ENCODE results near the gene WDR35. TPM values are rescaled to one million over a fixed set of nuclear protein-coding genes. Genes with fewer than 3 reads are reported as not detected.
"Not testable (repeated sequence)": the region's sequence is repeated elsewhere in the genome, so short reads cannot be mapped to it uniquely, and the experiment has no call there.

The WDR35 gene
- total RNA-seq, 1 experiment from 2014 or later = 29.4 TPM

DNA sequence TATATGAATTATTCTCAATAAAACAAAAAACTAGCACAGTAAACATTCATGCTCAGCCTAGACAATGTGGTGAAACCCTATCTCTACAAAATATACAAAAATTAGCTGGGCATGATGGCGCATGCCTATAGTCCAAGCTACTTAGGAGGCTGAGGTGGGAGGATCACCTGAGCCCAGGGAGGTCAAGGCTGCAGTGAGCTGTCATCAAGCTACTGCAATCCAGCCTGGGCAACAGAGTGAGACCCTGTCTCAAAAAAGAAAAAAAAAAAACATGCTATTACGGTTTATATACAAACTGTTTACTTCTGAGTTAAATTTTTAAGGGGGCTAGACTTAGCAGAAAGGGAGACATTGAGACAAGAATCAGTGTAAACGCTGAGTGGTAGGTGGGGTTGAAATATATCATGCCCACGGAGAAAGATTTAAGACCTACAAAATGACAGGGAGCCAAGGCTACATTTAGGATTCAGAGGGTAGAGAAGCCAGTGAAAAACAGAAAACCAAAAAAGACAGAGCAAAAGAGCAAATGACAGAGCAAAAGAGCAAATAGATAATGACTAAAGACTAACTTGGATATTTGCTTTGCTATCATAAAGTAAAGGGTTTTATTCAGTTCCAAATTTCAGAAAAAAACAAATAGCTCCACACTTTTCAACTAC, 95.6 kb downstream of the WDR35 start:
- Histone ChIP-seq H3K4me3 (ENCODE audit: low read depth, low read length, poor library complexity, severe bottlenecking) (no peak overlapping the region), H3K27ac (ENCODE audit: low read depth, low read length, poor library complexity, severe bottlenecking) (no peak overlapping the region), H3K27me3 (replicated peaks; ENCODE audit: insufficient read depth, low read depth, low read length, poor library complexity) (no peaks in the 10 kb centered on the region), H3K4me1 (ENCODE audit: insufficient read depth, low read length, poor library complexity, severe bottlenecking) (peaks cover 14% of the 10 kb centered on the region), H3K36me3 (ENCODE audit: insufficient read depth, low read length, poor library complexity, severe bottlenecking) (no peaks in the 10 kb centered on the region), H3K9me3 (ENCODE audit: low read depth, low read length, poor library complexity, severe bottlenecking) (no peaks in the 10 kb centered on the region)
- TF ChIP-seq EZH2 (IDR thresholded peaks at IDR 0.05; ENCODE audit: borderline replicate concordance, low read depth, low read length, poor library complexity, severe bottlenecking) = no peak
- TF ChIP-seq, protein P1, sequence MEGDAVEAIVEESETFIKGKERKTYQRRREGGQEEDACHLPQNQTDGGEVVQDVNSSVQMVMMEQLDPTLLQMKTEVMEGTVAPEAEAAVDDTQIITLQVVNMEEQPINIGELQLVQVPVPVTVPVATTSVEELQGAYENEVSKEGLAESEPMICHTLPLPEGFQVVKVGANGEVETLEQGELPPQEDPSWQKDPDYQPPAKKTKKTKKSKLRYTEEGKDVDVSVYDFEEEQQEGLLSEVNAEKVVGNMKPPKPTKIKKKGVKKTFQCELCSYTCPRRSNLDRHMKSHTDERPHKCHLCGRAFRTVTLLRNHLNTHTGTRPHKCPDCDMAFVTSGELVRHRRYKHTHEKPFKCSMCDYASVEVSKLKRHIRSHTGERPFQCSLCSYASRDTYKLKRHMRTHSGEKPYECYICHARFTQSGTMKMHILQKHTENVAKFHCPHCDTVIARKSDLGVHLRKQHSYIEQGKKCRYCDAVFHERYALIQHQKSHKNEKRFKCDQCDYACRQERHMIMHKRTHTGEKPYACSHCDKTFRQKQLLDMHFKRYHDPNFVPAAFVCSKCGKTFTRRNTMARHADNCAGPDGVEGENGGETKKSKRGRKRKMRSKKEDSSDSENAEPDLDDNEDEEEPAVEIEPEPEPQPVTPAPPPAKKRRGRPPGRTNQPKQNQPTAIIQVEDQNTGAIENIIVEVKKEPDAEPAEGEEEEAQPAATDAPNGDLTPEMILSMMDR (conservative IDR thresholded peaks at IDR 0.05; ENCODE audit: low read depth, low read length) = no peak
- intact Hi-C loops (cut with micrococcal nuclease; ENCODE audit: unreplicated experiment) = no loop called here
- POLR2A ChIA-PET (ENCODE audit: low non-redundant PET) = no interaction called here
- BruUV-seq (replicated peaks) = no TSS peak
- no peak for DNase-seq (ENCODE audit: low spot score)
- CTCF ChIA-PET = no interaction called here

DNA sequence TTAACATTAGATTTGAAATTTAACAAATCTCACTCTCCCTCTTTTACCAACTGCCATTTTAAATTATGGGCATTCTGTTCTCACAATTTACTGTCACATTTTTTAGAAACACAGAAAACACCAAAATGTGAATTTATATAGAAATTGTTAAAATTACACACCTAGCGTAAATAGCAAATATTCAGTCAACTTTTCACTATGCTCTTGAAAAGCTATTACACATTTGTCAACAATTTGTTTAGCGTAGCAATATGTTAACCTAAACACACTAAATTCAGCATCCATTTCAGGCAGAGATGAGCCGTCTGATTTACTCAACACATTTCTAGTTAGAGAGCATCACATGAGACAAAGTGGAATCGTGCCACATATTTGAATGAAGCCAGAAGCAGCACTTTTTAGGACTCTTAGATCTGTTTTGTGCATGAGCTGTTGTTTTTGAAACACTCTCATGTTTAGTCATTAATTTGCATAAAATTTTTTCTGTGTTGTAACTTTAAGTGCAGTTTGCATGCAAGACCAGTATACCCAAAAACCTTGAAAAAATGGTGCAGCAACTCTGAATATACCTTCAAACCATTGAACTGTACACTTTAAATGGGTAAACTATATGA, 96.3 kb downstream of the WDR35 start:
- no peak for DNase-seq (ENCODE audit: low spot score)
- CTCF ChIA-PET = no interaction called here
- Histone ChIP-seq H3K27ac (ENCODE audit: low read depth, low read length, poor library complexity, severe bottlenecking) (no peak overlapping the region), H3K4me1 (ENCODE audit: insufficient read depth, low read length, poor library complexity, severe bottlenecking) (peaks cover 10% of the 10 kb centered on the region), H3K4me3 (ENCODE audit: low read depth, low read length, poor library complexity, severe bottlenecking) (no peak overlapping the region), H3K9me3 (ENCODE audit: low read depth, low read length, poor library complexity, severe bottlenecking) (no peaks in the 10 kb centered on the region), H3K27me3 (replicated peaks; ENCODE audit: insufficient read depth, low read depth, low read length, poor library complexity) (no peaks in the 10 kb centered on the region), H3K36me3 (ENCODE audit: insufficient read depth, low read length, poor library complexity, severe bottlenecking) (no peaks in the 10 kb centered on the region)
- BruUV-seq (replicated peaks) = no TSS peak
- TF ChIP-seq EZH2 (IDR thresholded peaks at IDR 0.05; ENCODE audit: borderline replicate concordance, low read depth, low read length, poor library complexity, severe bottlenecking) = no peak
- TF ChIP-seq, protein P1 (conservative IDR thresholded peaks at IDR 0.05; ENCODE audit: low read depth, low read length) = no peak
- POLR2A ChIA-PET (ENCODE audit: low non-redundant PET) = no interaction called here
- intact Hi-C loops (cut with micrococcal nuclease; ENCODE audit: unreplicated experiment) = no loop called here

DNA sequence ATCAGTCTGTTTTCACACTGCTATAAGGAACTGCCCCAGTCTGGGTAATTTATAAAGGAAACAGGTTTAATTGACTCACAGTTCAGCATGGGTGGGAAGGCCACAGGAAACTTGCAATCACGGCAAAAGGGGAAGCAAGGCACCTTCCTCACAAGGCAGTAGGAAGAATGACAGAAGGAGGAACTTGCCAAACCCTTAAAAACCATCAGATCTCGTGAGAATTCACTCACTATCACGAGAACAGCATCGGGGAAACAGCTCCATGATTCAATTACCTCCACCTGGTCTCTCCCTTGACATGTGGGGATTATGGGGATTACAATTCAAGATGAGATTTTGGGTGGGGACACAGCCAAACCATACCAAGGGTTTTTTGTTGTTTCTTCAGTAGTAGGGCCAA, 97.9 kb downstream of the WDR35 start:
- POLR2A ChIA-PET (ENCODE audit: low non-redundant PET); DNase-seq (ENCODE audit: low spot score); BruUV-seq (replicated peaks); H3K4me1 ChIP-seq (ENCODE audit: insufficient read depth, low read length, poor library complexity, severe bottlenecking); intact Hi-C loops (cut with micrococcal nuclease; ENCODE audit: unreplicated experiment); H3K9me3 ChIP-seq (ENCODE audit: low read depth, low read length, poor library complexity, severe bottlenecking); H3K36me3 ChIP-seq (ENCODE audit: insufficient read depth, low read length, poor library complexity, severe bottlenecking); CTCF ChIA-PET; H3K27ac ChIP-seq (ENCODE audit: low read depth, low read length, poor library complexity, severe bottlenecking); H3K4me3 ChIP-seq (ENCODE audit: low read depth, low read length, poor library complexity, severe bottlenecking); H3K27me3 ChIP-seq (replicated peaks; ENCODE audit: insufficient read depth, low read depth, low read length, poor library complexity): not testable (repeated sequence)

DNA sequence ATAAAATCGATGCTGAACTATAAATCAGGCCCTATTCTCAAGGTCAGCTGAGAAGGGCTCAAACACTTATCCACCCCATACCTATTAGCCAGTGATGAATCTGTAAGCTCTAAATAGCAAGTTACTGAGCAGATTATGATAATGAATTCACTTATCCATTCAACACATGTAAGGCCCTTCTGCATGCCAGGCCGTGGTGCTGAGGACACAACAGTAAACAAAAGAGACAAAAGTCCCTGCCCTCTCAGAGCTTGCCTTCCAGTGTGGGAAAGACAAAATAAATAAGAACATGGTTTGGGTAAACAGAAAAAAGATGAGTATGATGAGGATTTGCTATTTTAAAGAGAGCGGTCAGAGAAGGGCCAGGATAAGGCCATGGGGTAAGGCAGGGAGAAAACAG, 99.8 kb downstream of the WDR35 start:
- Histone ChIP-seq H3K4me3 (ENCODE audit: low read depth, low read length, poor library complexity, severe bottlenecking) (no peak overlapping the region), H3K36me3 (ENCODE audit: insufficient read depth, low read length, poor library complexity, severe bottlenecking) (no peaks in the 10 kb centered on the region), H3K4me1 (ENCODE audit: insufficient read depth, low read length, poor library complexity, severe bottlenecking) (no peaks in the 10 kb centered on the region), H3K9me3 (ENCODE audit: low read depth, low read length, poor library complexity, severe bottlenecking) (no peaks in the 10 kb centered on the region), H3K27ac (ENCODE audit: low read depth, low read length, poor library complexity, severe bottlenecking) (no peak overlapping the region), H3K27me3 (replicated peaks; ENCODE audit: insufficient read depth, low read depth, low read length, poor library complexity) (no peaks in the 10 kb centered on the region)
- POLR2A ChIA-PET (ENCODE audit: low non-redundant PET) = no interaction called here
- intact Hi-C loops (cut with micrococcal nuclease; ENCODE audit: unreplicated experiment) = no loop called here
- CTCF ChIA-PET = interaction anchor here (0.6 kb wide), 1 partner anchor 60 kb away, joined by 4 read pairs; no protein-coding TSS in a partner anchor
- DNase-seq (ENCODE audit: low spot score) = no peak
- BruUV-seq (replicated peaks) = no TSS peak
- TF ChIP-seq, protein P1 (conservative IDR thresholded peaks at IDR 0.05; ENCODE audit: low read depth, low read length) = no peak
- no peak for TF ChIP-seq EZH2 (IDR thresholded peaks at IDR 0.05; ENCODE audit: borderline replicate concordance, low read depth, low read length, poor library complexity, severe bottlenecking)

Measured in A673 (cell line).